Uterus (tissue), 2 donors: ENCODE results near the gene TYW1.

Source experiments
- CTCF ChIP-seq, 4 experiments: fragments of 200-600 bp in 2 of 4; fragments of 450-650 bp in 2 of 4; sonication (generic) in 2 of 4; IDR thresholded peaks; one replicate each; pipeline ENCODE4 v1.5.1; 2016 to 2019; ENCODE audit warnings: antibody characterized with exemption in 4 of 4, mild to moderate bottlenecking in 2 of 4, moderate library complexity in 1 of 4
- POLR2A ChIP-seq, 2 donors: fragments of 450-650 bp; IDR thresholded peaks; one replicate each; pipeline ENCODE4 v1.6.1; 2016; ENCODE audit warnings: antibody characterized with exemption in 2 of 2, mild to moderate bottlenecking in 1 of 2, moderate library complexity in 1 of 2

- TF ChIP-seq CTCF (IDR thresholded peaks at IDR 0.05) (no peak), POLR2A (IDR thresholded peaks at IDR 0.05) (no peak)
Observed at GRCh38 chr7:67267914-67268313, 271.3 kb downstream of the TYW1 start.
